Calu3 (cell line): ENCODE results near the gene GOLGA6L7. TPM values are rescaled to one million over a fixed set of nuclear protein-coding genes. Genes with fewer than 3 reads are reported as not detected.

Source experiments
- BruUV-seq: library from RNA; stranded (reverse); fragments of 400-500 nt; replicated peaks from 2 replicates; lab custom pipeline; 2021; lab: Mats Ljungman, UMichigan
- CTCF ChIA-PET: fragments of 300-600 bp; sonication (Branson Sonifier 250); formaldehyde crosslinking; loops from one replicate; lab custom pipeline; 2022; ENCODE audit warnings: antibody characterized with exemption; lab: Charles Lee
- DNase-seq: peaks from one replicate; pipeline ENCODE4 v3.0.0; 2022
- H3K27ac Mint-ChIP-seq: one replicate; pipeline ENCODE4 v1.8.0; 2022; ENCODE audit warnings: mixed read lengths; ENCODE audit not compliant: unreplicated experiment
- H3K27me3 Mint-ChIP-seq: one replicate; pipeline ENCODE4 v1.8.0; 2022; ENCODE audit warnings: mixed read lengths; ENCODE audit not compliant: unreplicated experiment
- H3K36me3 Mint-ChIP-seq: one replicate; pipeline ENCODE4 v1.8.0; 2022; ENCODE audit warnings: mild to moderate bottlenecking, moderate library complexity, mixed read lengths; ENCODE audit not compliant: insufficient read depth, unreplicated experiment
- H3K4me1 Mint-ChIP-seq: one replicate; pipeline ENCODE4 v1.8.0; 2022; ENCODE audit warnings: mild to moderate bottlenecking, low read depth, mixed read lengths; ENCODE audit not compliant: unreplicated experiment
- H3K4me3 Mint-ChIP-seq: one replicate; pipeline ENCODE4 v1.8.0; 2022; ENCODE audit warnings: mild to moderate bottlenecking, low read depth, moderate library complexity, mixed read lengths; ENCODE audit not compliant: unreplicated experiment
- H3K9me3 Mint-ChIP-seq: one replicate; pipeline ENCODE4 v1.8.0; 2022; ENCODE audit warnings: low read depth, mixed read lengths; ENCODE audit not compliant: unreplicated experiment
- intact Hi-C: fragments of 100-400 bp; cut with micrococcal nuclease; formaldehyde crosslinking; loops from one replicate; pipeline ENCODE4 v1.10.0; 2022; ENCODE audit not compliant: unreplicated experiment
- total RNA-seq: library from RNA; stranded (reverse); gene quantifications from 2 replicates; pipeline ENCODE4 v1.2.3, GENCODE V29; 2022
- TF ChIP-seq, protein P1 (sequence below): fragments of 200-600 bp; IDR thresholded peaks from one replicate; pipeline ENCODE4 v1.8.0; 2022; ENCODE audit warnings: antibody characterized with exemption; ENCODE audit not compliant: unreplicated experiment

The GOLGA6L7 gene
- total RNA-seq, 1 experiment from 2014 or later: not detected

GRCh38 chr15:28880680-28881079 is 32.2 kb upstream of the GOLGA6L7 start:
- H3K36me3 Mint-ChIP-seq: no peaks in the 10 kb centered on the region
- no TSS peak for BruUV-seq
- CTCF ChIA-PET: no interaction called here

GRCh38 chr15:28879551-28879950 is 31.1 kb upstream of the GOLGA6L7 start:
- H3K27ac Mint-ChIP-seq: no peak overlapping the region
- no peaks in the 10 kb centered on the region for H3K27me3 Mint-ChIP-seq
- intact Hi-C loops: no loop called here
- H3K4me3 Mint-ChIP-seq: no peak overlapping the region
- no TSS peak for BruUV-seq
- CTCF ChIA-PET: no interaction called here
- H3K9me3 Mint-ChIP-seq: peaks cover 4% of the 10 kb centered on the region
- no peak for DNase-seq
- no peaks in the 10 kb centered on the region for H3K4me1 Mint-ChIP-seq
- no peaks in the 10 kb centered on the region for H3K36me3 Mint-ChIP-seq
- TF ChIP-seq, protein P1, sequence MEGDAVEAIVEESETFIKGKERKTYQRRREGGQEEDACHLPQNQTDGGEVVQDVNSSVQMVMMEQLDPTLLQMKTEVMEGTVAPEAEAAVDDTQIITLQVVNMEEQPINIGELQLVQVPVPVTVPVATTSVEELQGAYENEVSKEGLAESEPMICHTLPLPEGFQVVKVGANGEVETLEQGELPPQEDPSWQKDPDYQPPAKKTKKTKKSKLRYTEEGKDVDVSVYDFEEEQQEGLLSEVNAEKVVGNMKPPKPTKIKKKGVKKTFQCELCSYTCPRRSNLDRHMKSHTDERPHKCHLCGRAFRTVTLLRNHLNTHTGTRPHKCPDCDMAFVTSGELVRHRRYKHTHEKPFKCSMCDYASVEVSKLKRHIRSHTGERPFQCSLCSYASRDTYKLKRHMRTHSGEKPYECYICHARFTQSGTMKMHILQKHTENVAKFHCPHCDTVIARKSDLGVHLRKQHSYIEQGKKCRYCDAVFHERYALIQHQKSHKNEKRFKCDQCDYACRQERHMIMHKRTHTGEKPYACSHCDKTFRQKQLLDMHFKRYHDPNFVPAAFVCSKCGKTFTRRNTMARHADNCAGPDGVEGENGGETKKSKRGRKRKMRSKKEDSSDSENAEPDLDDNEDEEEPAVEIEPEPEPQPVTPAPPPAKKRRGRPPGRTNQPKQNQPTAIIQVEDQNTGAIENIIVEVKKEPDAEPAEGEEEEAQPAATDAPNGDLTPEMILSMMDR: no peak

More at GRCh38 chr15:28880680-28881079, 32.2 kb upstream of the GOLGA6L7 start:
- H3K4me1 Mint-ChIP-seq: no peaks in the 10 kb centered on the region
- intact Hi-C loops: no loop called here
- DNase-seq: no peak
- H3K27me3 Mint-ChIP-seq: no peaks in the 10 kb centered on the region
- no peak overlapping the region for H3K4me3 Mint-ChIP-seq
- H3K9me3 Mint-ChIP-seq: peaks cover 4% of the 10 kb centered on the region
- TF ChIP-seq, protein P1: no peak
- no peak overlapping the region for H3K27ac Mint-ChIP-seq

- BruUV-seq: no TSS peak
- H3K27me3 Mint-ChIP-seq: no peaks in the 10 kb centered on the region
- TF ChIP-seq, protein P1: no peak
- H3K27ac Mint-ChIP-seq: no peak overlapping the region
- peaks cover 4% of the 10 kb centered on the region for H3K9me3 Mint-ChIP-seq
- no peaks in the 10 kb centered on the region for H3K4me1 Mint-ChIP-seq
- CTCF ChIA-PET: no interaction called here
- no peak overlapping the region for H3K4me3 Mint-ChIP-seq
- intact Hi-C loops: no loop called here
- H3K36me3 Mint-ChIP-seq: no peaks in the 10 kb centered on the region
- DNase-seq: no peak
Observed at GRCh38 chr15:28878209-28878608, 29.8 kb upstream of the GOLGA6L7 start.

DNA sequence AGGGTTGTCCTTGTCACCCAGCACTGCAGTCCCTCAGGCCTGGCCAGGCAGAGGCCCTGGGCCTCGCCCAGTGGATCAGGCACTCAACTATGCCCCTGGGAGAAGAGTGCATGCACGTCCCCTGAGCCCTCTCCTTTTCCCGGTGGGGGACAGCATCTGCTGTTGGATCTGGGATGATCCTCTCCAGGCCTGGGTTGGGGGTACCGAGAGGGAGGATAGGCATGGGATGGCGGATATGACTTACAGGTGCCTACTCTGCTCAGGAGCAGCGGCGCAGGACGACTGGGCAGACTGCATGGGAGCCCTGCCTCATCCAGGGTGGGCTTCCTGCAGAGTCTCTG is 28.4 kb upstream of the GOLGA6L7 start:
- Mint-ChIP-seq H3K27me3 (no peaks in the 10 kb centered on the region), H3K4me3 (no peak overlapping the region), H3K36me3 (no peaks in the 10 kb centered on the region), H3K9me3 (peaks cover 4% of the 10 kb centered on the region), H3K4me1 (no peaks in the 10 kb centered on the region), H3K27ac (no peak overlapping the region)
- intact Hi-C loops: no loop called here
- TF ChIP-seq, protein P1: no peak
- no peak for DNase-seq
- BruUV-seq: no TSS peak
- CTCF ChIA-PET: no interaction called here
